ENCODE results near the gene PARP14. TPM values are rescaled to one million over a fixed set of nuclear protein-coding genes. Genes with fewer than 3 reads are reported as not detected.

PARP14 gene
- total and polyA plus RNA-seq, 2 donors (not counting 3 experiments of a cell fraction or from before 2014, with no cell fraction given) = 19.7 to 41.5 TPM

- Histone ChIP-seq H3K4me3 (replicated peaks in 1 of 3; ENCODE audit: insufficient read depth in 1 of 3, low read depth in 1 of 3, low read length in 3 of 3) (no peak overlapping the region), H3K4me1 (ENCODE audit: control insufficient read depth, extremely low read depth, insufficient read depth, low read length) (peaks cover 10% of the 10 kb centered on the region), H3K9me3 (replicated peaks; ENCODE audit: control insufficient read depth, insufficient read depth, low read length) (no peaks in the 10 kb centered on the region), H3K9me1 (replicated peaks; ENCODE audit: control insufficient read depth, extremely low read depth, insufficient read depth, low read length) (no peaks in the 10 kb centered on the region), H2AFZ (ENCODE audit: low read depth, low read length) (no peak overlapping the region), H3K36me3 (ENCODE audit: control insufficient read depth in 2 of 2, extremely low read depth in 1 of 2, insufficient read depth in 2 of 2, low read length in 2 of 2) (no peaks in the 10 kb centered on the region), H4K20me1 (replicated peaks; ENCODE audit: control insufficient read depth, extremely low read depth, insufficient read depth, low read length) (no peaks in the 10 kb centered on the region), H3K9ac (replicated peaks; ENCODE audit: extremely low read depth, insufficient read depth, low read length) (no peak overlapping the region), H3K27ac (ENCODE audit: insufficient read depth, low read depth, low read length) (no peak overlapping the region), H3K79me2 (ENCODE audit: control insufficient read depth, insufficient read depth, low read length) (no peaks in the 10 kb centered on the region), H3K27me3 (ENCODE audit: control insufficient read depth in 2 of 2, insufficient read depth in 2 of 2, low read length in 2 of 2) (no peaks in the 10 kb centered on the region), H3K4me2 (ENCODE audit: insufficient read depth, low read length) (no peak overlapping the region)
- POLR2A ChIA-PET = no interaction called here
- CTCF ChIA-PET = interaction anchor here (1.4 to 2.4 kb wide), 2 partner anchors 16 to 18 kb away, joined by 4 to 9 read pairs; no protein-coding TSS in a partner anchor
- dilution Hi-C loops (cut with MboI; ENCODE audit: extremely low pct_ligation_motif_present, low sequenced_read_pairs) = no loop called here
- DNase-seq (ENCODE audit: low read depth, low spot score) (no peak), FAIRE-seq (no peak)
- TF ChIP-seq MYC (IDR thresholded peaks at IDR 0.05; ENCODE audit: low read depth, low read length) = no peak
- no peak for TF ChIP-seq JUN (IDR thresholded peaks at IDR 0.05; ENCODE audit: borderline replicate concordance, insufficient read depth, insufficient read length, low read depth)
- no peak for TF ChIP-seq POLR2AphosphoS5 (IDR thresholded peaks at IDR 0.05; ENCODE audit: insufficient read depth, low read depth, low read length)
- no peak for TF ChIP-seq POLR2A (IDR thresholded peaks at IDR 0.05; ENCODE audit: low read depth, low read length)
- TF ChIP-seq FOS (IDR thresholded peaks at IDR 0.05; ENCODE audit: borderline replicate concordance, insufficient read depth, low read length) = no peak
- TF ChIP-seq CTCF (IDR thresholded peaks at IDR 0.05; ENCODE audit: extremely low read depth in 1 of 2, insufficient read depth in 1 of 2, low read depth in 1 of 2, low read length in 2 of 2) = no peak
- TF ChIP-seq GATA2 (IDR thresholded peaks at IDR 0.05; ENCODE audit: insufficient read depth, insufficient read length, low read depth, low read length) = no peak
- no peak for TF ChIP-seq EZH2 (IDR thresholded peaks at IDR 0.05; ENCODE audit: borderline replicate concordance, low read depth, low read length, severe bottlenecking)
- no peak for TF ChIP-seq MAX (IDR thresholded peaks at IDR 0.05; ENCODE audit: insufficient read depth, insufficient read length)
- intact Hi-C loops (cut with micrococcal nuclease) = no loop called here
- BruUV-seq (replicated peaks) = no TSS peak
These were observed 92.2 kb downstream of the PARP14 start for GRCh38 chr3:122772827-122773226.

All from endothelial cell of umbilical vein (primary cell).